Dedifferentiated amniotic fluid mesenchymal stem cell (primary cell): ENCODE data around the gene FOSL2.

Experiments
- DNase-seq: peaks from one replicate; pipeline ENCODE4 v3.0.0-alpha.2; 2016; ENCODE audit errors: extremely low spot score

Gene FOSL2

DNA sequence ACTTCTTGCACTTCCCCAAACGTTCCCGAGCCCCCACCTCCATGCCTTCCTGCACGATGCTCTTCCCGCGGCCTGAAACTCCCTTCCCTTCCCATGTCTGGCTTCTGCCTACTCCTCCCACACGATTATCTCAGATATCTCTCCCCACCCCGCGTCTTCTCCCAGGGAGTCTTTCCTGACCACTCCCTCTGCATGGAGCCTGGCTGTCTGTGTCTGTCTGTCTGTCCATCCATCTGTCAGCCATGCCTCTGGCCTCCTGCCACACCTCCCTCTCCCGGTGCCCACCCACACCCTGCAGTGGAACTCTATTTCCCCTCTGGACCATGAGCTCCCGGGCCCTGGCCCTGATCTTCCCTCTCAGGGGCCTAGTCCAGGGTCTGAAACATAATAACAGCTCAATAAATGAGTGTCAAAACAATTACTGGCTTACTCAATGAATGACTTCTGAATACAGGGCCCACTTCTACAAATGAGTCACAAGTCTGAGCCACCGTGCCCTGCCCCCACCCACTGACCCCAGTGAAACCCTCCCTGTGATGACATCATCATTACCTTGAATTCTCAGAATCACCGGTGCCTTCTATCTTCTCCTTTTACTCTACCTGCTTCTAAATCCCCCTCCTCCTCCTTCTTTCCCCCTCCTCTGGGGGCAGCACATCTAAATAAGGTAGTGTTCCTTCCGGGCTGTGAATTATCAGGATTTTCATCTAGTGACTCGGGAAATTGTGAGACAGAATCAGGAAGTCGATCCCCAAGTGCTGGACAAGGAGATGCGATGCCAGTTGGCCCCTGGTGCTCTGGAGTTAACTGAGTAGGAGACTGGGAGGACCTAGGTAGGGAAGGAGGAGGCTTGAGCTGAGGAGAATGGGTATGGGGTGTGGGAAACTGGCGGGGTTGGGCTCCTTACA lies 57.1 kb downstream of the FOSL2 start:
- no peak for DNase-seq

DNA sequence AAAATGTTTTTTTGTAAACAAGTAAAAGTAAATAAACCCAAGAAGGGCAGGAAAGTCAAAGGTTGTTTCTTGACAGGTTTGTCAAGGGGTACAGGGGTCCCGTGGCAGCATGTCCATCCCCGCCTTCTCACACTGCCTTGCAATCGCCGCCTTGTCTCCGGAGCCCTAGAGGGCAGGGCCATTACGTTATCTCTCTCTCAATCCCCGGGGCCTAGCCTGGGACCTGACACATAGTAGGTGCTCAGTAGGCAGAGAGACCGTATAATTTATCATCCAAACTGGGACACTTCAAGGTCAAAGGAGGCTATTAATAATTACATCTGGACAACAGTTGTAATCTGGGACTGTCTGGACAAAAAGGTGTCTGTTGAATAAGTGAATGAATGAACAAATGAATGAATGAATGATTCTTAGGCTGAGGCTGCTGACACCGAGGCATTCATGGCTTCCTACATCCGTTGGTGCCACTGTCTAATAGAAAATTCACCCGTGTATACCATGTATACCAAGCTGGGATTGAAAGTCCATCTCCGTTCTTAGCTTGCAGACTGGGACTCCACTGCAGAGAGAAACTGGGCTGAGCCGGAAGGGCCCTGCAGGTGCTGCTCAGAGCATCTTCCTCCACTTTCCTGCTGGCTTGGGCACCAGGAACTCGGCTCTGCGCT lies 58.4 kb downstream of the FOSL2 start:
- no peak for DNase-seq

DNA sequence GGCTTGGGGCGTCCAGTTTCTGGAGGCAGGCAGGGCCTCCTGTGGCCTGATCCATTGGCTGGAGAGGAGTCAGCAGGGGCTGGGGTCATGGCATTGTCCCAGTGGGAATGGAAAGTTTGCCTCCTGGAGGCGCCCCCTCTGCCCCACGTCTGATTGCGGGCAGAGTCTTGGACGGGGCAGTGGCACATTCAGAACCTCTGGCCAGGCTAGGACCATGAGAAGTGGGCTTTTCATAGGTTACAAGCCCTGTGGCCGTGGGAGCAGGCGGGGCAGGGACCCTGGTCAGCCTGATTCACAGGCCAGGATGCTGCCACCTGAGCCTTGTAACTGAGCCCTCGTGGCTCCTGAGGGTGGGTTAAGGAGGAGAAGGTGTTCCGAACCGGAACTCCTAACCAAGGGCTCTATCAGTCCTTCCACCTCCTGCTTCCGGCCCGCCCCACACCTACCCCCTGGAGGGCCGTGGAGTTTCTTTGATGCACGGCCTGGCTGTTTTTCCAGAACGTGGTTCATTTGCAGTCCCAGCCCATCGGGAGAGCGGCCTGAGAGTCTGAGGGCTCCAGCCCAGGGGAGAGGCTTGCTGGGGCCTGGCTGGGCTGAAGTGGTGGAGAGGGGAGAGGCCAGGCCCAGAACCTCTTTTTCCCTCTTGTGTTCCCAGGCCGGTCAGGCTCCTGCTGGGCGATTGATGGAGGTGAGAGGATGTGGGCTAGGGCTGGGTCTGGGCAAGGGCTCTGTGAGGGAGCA lies 59.3 kb downstream of the FOSL2 start:
- no peak for DNase-seq

GRCh38 chr2:28452534-28453081 lies 60.0 kb downstream of the FOSL2 start:
- DNase-seq: no peak

DNA sequence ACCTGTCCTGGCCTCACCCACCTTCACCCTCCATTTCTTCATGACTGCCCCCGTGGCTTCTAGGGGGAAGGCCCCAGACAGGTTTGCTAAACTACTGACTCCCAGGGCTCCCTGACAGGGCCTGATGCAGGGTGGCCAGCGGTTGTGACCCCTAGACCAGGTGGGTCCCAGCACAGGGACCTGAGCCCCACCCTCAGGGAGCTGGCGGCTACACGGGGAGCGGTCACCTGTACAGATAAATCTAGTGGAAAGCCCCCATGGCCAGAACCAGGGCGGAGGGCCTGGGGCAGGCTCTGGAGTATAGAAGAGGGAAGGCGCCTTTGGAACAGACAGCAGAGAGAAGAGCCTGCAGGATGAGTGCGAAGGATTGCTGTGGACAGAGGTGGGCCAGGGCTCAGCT lies 60.7 kb downstream of the FOSL2 start:
- no peak for DNase-seq

DNA sequence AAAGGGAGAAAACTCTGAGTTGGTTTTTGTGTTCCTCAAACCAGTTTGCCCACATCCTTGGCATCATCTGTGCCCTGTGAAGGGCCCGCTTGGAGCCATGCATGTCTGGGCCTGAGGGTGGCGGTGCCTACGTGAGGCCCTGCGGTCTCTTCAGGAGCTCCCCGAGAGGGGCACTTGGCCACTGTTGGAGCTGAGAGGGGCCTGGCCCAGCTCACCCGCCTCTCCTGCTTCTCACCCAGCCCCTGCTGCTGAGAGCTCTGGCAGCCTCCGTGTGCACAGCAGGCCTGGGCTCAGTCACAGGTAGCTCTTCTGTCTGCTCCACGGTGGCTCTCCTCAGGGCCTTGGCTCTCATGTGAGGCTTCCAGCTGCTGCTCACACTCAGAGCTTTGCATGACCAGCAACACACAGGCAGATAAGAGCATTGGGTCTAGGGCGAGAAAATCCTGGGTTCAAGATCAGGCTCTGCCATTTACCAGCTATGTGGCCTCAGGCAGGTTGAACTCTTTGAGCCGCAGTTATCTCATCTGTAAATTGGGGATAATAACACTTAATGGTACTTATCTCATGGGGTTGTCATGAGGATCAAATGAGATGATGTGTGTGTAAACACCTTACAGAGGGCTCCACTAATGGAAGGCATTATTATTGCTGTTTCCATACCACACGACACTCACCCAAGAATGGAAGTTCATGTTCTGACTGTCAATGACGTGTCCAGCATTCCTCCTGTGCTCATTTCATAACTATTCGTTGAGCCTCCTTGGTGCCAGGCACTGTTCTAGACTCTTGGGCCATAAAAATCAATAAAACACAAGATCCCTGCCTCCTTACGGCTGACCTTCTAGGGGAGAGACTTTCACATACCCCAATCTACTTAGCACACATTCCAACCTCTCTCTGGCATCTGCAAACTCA lies 61.6 kb downstream of the FOSL2 start:
- DNase-seq: no peak

DNA sequence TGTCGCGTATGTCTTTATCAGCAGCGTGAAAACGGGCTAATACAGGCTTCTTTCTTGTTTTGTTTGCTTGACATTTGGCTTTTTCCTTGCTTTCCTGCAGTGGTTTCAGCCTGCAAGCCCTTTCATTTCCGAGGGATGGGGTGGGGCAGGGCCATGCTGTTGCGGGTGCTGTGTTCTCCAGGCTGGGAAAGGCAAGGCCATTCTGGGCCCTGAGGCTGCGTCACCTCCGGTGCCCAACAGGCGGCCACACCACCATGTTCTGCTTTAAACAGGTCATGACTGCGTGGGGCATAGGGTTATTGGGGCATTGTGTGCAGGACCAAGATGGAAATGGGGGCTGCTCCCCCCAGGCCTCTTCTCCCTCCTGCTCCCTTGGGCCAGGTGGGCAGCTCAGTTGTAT lies 64.6 kb downstream of the FOSL2 start:
- no peak for DNase-seq

GRCh38 chr2:28461056-28461455 lies 68.4 kb downstream of the FOSL2 start:
- no peak for DNase-seq

DNA sequence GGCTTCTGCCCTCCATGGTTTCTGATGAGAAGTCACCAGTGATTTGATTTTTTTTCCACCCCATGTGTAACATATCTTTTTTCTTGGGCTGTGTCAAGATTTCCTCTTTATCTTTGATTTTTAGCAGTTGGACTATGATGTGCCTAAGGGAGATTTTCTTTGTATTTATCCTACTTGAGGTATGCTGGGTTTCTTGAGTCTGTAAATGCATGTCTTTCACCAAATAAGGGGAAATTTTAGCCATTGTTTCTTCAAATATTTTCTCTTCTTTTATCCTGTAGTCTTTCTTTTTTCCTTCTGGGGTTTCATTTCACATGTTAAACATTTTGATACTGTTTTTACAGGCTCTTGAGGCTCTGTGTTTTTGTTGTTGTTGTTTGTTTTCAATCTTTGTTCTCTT lies 69.5 kb downstream of the FOSL2 start:
- no peak for DNase-seq

DNA sequence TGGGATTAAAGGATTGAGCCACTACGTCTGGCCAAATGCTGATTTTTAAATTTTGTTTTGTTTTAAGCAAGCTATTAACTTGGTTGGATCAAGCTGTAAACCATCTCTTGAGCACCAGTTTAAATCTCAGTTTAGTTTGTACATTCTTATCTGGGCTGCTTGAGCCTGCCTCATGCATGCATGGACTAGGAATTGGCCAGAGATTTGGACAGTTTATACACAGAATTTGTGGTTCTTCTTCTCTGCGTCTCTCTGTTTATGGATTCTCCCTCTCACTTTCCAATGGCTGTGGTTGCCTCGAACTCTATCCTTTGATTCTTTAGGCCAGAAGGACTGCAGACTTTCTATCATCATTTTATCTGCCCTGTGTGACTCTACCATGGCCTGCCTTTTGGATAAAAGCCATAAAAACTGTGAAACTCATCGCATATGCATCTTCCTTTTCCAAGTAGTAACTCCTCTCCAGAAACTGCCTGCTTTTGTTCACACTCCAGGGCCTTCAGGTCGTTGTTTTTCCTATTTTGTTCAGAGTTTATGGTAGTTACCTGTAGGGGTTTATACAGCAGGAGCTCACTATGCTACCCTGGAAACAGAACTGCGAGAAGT lies 70.7 kb downstream of the FOSL2 start:
- DNase-seq: no peak

DNA sequence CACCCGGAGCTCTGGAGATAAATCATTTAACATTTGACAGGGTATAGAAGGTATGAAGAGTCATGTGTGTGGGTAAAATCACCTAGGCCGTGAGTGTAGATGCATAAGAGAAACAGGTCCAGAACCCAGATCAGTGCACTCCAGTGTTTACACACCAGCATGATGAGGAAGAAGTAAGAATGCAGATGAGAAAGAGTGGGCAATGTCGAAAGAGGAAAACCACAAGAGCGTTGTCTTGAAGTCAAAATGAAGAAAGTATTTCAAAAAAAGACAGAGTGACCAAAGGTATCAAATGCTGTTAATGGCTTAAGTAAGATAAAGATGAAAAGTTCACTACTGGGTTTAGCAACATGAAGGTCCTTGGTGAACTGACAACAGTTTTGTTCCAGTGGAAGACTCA lies 71.2 kb downstream of the FOSL2 start:
- DNase-seq: no peak

GRCh38 chr2:28465148-28465885 lies 72.7 kb downstream of the FOSL2 start:
- DNase-seq: no peak
